DND-41 (cell line): ENCODE measurements around the gene C6orf89.

Source experiments
- EZH2 ChIP-seq: IDR thresholded peaks from 3 replicates; pipeline ENCODE4 v1.6.1; 2012; ENCODE audit warnings: borderline replicate concordance, low read depth, mild to moderate bottlenecking, moderate library complexity, low read length, inconsistent platforms; ENCODE audit not compliant: severe bottlenecking
- TF ChIP-seq, protein P1 (sequence below): IDR thresholded peaks from 2 replicates; pipeline ENCODE4 v1.5.1; 2012; ENCODE audit warnings: borderline replicate concordance, low read length, moderate library complexity, mild to moderate bottlenecking; ENCODE audit not compliant: poor library complexity, severe bottlenecking; ENCODE audit errors: extremely low read depth

DNA sequence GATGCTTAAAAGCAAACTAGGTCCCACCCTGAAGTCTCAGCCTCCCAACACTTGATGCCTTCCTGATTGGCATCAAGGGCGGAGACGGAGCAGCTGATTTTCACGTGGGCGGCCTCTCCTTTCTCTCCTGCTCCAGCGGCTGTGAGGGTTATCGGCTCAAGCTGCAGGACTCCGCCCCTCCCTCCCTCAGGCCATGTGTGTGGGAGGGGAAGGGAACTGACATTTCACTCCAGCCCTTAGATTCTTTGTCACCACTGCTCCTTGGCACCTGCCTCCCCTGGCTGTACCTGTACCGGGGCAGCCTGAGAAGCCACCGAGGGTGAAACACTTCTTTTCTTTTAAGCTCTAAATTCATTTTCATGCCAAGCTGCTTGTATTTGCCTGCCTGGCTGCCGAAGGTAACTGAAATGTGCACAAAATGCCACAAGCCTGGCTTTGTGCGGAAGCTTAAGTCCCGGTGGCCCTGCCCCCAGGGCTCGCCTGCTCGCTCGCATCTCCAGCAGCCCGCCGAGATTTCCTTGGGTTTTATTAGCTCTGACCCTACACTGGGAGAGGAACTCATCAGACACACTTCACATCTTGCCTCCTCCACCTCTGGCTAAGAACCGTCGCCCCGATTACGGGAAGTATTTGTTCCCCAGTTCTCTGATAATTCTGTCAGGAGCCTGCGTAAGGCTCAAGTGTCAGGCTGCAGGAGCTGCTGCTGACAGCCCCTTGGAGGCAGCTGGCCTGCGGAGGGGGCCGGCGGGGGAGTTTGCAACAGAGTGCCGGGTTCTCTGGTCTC is 36.9 kb upstream of the C6orf89 start:
- TF ChIP-seq, protein P1, sequence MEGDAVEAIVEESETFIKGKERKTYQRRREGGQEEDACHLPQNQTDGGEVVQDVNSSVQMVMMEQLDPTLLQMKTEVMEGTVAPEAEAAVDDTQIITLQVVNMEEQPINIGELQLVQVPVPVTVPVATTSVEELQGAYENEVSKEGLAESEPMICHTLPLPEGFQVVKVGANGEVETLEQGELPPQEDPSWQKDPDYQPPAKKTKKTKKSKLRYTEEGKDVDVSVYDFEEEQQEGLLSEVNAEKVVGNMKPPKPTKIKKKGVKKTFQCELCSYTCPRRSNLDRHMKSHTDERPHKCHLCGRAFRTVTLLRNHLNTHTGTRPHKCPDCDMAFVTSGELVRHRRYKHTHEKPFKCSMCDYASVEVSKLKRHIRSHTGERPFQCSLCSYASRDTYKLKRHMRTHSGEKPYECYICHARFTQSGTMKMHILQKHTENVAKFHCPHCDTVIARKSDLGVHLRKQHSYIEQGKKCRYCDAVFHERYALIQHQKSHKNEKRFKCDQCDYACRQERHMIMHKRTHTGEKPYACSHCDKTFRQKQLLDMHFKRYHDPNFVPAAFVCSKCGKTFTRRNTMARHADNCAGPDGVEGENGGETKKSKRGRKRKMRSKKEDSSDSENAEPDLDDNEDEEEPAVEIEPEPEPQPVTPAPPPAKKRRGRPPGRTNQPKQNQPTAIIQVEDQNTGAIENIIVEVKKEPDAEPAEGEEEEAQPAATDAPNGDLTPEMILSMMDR: no peak
- TF ChIP-seq EZH2: no peak
